Camera-type eye (tissue), 1 donor: ENCODE data around the gene NCEH1. TPM values are rescaled to one million over a fixed set of nuclear protein-coding genes. Genes with fewer than 3 reads are reported as not detected.

Source experiments
- total RNA-seq: library from RNA; depleted of rRNA; stranded (reverse); fragments of >200 nt; gene quantifications from one replicate; pipeline ENCODE4 v1.2.3, GENCODE V29; 2014

NCEH1 gene
- 7.3 TPM for total RNA-seq

GRCh38 chr3:172710664-172711453, at the start of gene NCEH1:
NCEH1 (minus strand) TSS chr3:172711067; CDS start chr3:172710984, 83 bp downstream.

GRCh38 chr3:172750368-172751174, 39.7 kb upstream of the NCEH1 start, which contains the start of gene ECT2:
ECT2 (plus strand) TSS chr3:172750726; CDS start chr3:172754531, 3,805 bp downstream.

Other genes starting within 250 kb of the NCEH1 start
- 21.5 TPM for gene TNFSF10, start 187.6 kb downstream of the NCEH1 start, total RNA-seq
- gene ECT2, start 39.7 kb upstream of the NCEH1 start, total RNA-seq: 27.1 TPM